Body of pancreas (tissue), 4 donors: ENCODE data around the gene KRTAP10-1.

Experiments
- POLR2A ChIP-seq, 3 donors: fragments of 450-650 bp; IDR thresholded peaks; one replicate each; pipeline ENCODE4 v1.6.1; 2016; ENCODE audit warnings: antibody characterized with exemption in 3 of 3, mild to moderate bottlenecking in 2 of 3
- TF ChIP-seq, protein P1 (sequence below), 7 experiments: fragments of 450-650 bp in 4 of 7; fragments of 200-600 bp in 3 of 7; sonication (generic) in 3 of 7; IDR thresholded peaks; one replicate each; pipeline ENCODE4 v1.5.1; 2016 to 2019; ENCODE audit warnings: antibody characterized with exemption in 7 of 7

- TF ChIP-seq, protein P1, sequence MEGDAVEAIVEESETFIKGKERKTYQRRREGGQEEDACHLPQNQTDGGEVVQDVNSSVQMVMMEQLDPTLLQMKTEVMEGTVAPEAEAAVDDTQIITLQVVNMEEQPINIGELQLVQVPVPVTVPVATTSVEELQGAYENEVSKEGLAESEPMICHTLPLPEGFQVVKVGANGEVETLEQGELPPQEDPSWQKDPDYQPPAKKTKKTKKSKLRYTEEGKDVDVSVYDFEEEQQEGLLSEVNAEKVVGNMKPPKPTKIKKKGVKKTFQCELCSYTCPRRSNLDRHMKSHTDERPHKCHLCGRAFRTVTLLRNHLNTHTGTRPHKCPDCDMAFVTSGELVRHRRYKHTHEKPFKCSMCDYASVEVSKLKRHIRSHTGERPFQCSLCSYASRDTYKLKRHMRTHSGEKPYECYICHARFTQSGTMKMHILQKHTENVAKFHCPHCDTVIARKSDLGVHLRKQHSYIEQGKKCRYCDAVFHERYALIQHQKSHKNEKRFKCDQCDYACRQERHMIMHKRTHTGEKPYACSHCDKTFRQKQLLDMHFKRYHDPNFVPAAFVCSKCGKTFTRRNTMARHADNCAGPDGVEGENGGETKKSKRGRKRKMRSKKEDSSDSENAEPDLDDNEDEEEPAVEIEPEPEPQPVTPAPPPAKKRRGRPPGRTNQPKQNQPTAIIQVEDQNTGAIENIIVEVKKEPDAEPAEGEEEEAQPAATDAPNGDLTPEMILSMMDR (IDR thresholded peaks at IDR 0.05): no peak
- TF ChIP-seq POLR2A (IDR thresholded peaks at IDR 0.05): no peak
Measured at GRCh38 chr21:44579056-44579832, 39.2 kb upstream of the KRTAP10-1 start.
